KMS-11 (cell line): ENCODE results near the gene ADIPOQ.
"Not testable (repeated sequence)": the region's sequence is repeated elsewhere in the genome, so short reads cannot be mapped to it uniquely, and the experiment has no call there.

Source experiments
- H2AFZ ChIP-seq: fragments of 200-600 bp; sonication (generic); 2 replicates; pipeline ENCODE4 v1.6.1; 2016; ENCODE audit warnings: antibody characterized with exemption, mixed run types, low read depth
- H3K27ac ChIP-seq: fragments of 200-600 bp; sonication (generic); 2 replicates; pipeline ENCODE4 v1.6.1; 2016; ENCODE audit warnings: mild to moderate bottlenecking, mixed run types
- H3K27me3 ChIP-seq: fragments of 200-600 bp; sonication (generic); 2 replicates; pipeline ENCODE4 v1.6.1; 2017; ENCODE audit warnings: mild to moderate bottlenecking, low read depth, mixed run types, moderate library complexity; ENCODE audit not compliant: insufficient read depth
- H3K36me3 ChIP-seq: fragments of 200-600 bp; sonication (generic); 2 replicates; pipeline ENCODE4 v1.6.1; 2017; ENCODE audit warnings: mild to moderate bottlenecking, mixed run types; ENCODE audit not compliant: insufficient read depth
- H3K4me1 ChIP-seq: fragments of 200-600 bp; sonication (generic); 2 replicates; pipeline ENCODE4 v1.6.1; 2016; ENCODE audit warnings: mild to moderate bottlenecking, low read depth, mixed run types; ENCODE audit not compliant: poor library complexity, severe bottlenecking
- H3K4me2 ChIP-seq: fragments of 200-600 bp; sonication (generic); 2 replicates; pipeline ENCODE4 v1.7.0; 2016; ENCODE audit warnings: mild to moderate bottlenecking, mixed run types
- H3K4me3 ChIP-seq: fragments of 200-600 bp; sonication (generic); IDR thresholded peaks from 2 replicates; pipeline ENCODE4 v1.6.1; 2017; ENCODE audit warnings: low read depth, low read length, mixed read lengths; ENCODE audit not compliant: insufficient read depth
- H3K79me2 ChIP-seq: fragments of 200-600 bp; sonication (generic); 2 replicates; pipeline ENCODE4 v1.6.1; 2016; ENCODE audit warnings: low read depth, mixed run types; ENCODE audit not compliant: insufficient read depth
- H3K9ac ChIP-seq: fragments of 200-600 bp; sonication (generic); 2 replicates; pipeline ENCODE4 v1.6.1; 2016; ENCODE audit warnings: mild to moderate bottlenecking, mixed run types
- H4K20me1 ChIP-seq: fragments of 200-600 bp; sonication (generic); 2 replicates; pipeline ENCODE4 v1.6.1; 2016; ENCODE audit warnings: mild to moderate bottlenecking, mixed run types; ENCODE audit not compliant: insufficient read depth
- CTCF ChIP-seq: fragments of 200-600 bp; sonication (generic); conservative IDR thresholded peaks from 2 replicates; pipeline ENCODE4 v1.6.1; 2017; ENCODE audit warnings: low read depth, mild to moderate bottlenecking, antibody characterized with exemption, low read length, moderate library complexity, mixed read lengths

The ADIPOQ gene

GRCh38 chr3:186857743-186858142 is 15.2 kb downstream of the ADIPOQ start:
- H4K20me1 ChIP-seq = no peaks in the 10 kb centered on the region
- no peaks in the 10 kb centered on the region for H3K36me3 ChIP-seq
- no peak overlapping the region for H3K4me2 ChIP-seq
- no peaks in the 10 kb centered on the region for H3K27me3 ChIP-seq
- H3K4me1 ChIP-seq = no peaks in the 10 kb centered on the region
- no peak overlapping the region for H3K27ac ChIP-seq
- H3K79me2 ChIP-seq = no peaks in the 10 kb centered on the region
- H2AFZ ChIP-seq = no peak overlapping the region
- TF ChIP-seq CTCF = no peak
- H3K4me3 ChIP-seq = no peak overlapping the region
- H3K9ac ChIP-seq = no peak overlapping the region

- not testable (repeated sequence) for H4K20me1 ChIP-seq, H3K4me2 ChIP-seq, H3K4me1 ChIP-seq, H3K27me3 ChIP-seq, H2AFZ ChIP-seq, H3K79me2 ChIP-seq, H3K4me3 ChIP-seq, H3K36me3 ChIP-seq, H3K27ac ChIP-seq, H3K9ac ChIP-seq
Measured at GRCh38 chr3:186865215-186865853, 22.8 kb downstream of the ADIPOQ start.

DNA sequence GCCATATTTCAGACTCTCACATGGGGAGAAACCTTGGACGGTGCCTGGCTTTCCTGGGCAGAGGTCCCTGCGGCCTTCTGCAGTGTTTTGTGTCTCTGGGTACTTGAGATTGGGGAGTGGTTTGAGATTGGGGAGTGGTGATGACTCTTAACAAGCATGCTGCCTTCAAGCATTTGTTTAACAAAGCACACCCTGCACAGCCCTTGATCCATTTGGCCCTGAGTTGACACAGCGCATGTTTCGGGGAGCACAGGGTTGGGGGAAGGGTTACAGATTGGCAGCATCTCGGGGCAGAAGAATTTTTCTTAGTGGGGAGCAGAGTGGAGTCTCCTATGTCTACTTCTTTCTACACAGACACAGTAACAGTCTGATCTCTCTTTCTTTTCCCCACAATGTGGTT is 23.6 kb downstream of the ADIPOQ start:
- not testable (repeated sequence) for H3K36me3 ChIP-seq, H3K79me2 ChIP-seq

GRCh38 chr3:186869253-186870100 is 27.0 kb downstream of the ADIPOQ start:
- Histone ChIP-seq H3K4me3 (no peak overlapping the region), H3K79me2 (no peaks in the 10 kb centered on the region), H3K9ac (no peak overlapping the region), H3K36me3 (no peaks in the 10 kb centered on the region), H3K27me3 (no peaks in the 10 kb centered on the region), H3K27ac (no peak overlapping the region), H4K20me1 (no peaks in the 10 kb centered on the region; the same call in 1 of the 2 replicates), H3K4me1 (no peaks in the 10 kb centered on the region), H3K4me2 (no peak overlapping the region), H2AFZ (no peak overlapping the region)
- no peak for TF ChIP-seq CTCF

More for the DNA sequence above, 23.6 kb downstream of the ADIPOQ start:
- H3K4me2 ChIP-seq, H3K27me3 ChIP-seq, H3K4me3 ChIP-seq, H2AFZ ChIP-seq, H3K4me1 ChIP-seq, H3K27ac ChIP-seq, H3K9ac ChIP-seq, H4K20me1 ChIP-seq: not testable (repeated sequence)

DNA sequence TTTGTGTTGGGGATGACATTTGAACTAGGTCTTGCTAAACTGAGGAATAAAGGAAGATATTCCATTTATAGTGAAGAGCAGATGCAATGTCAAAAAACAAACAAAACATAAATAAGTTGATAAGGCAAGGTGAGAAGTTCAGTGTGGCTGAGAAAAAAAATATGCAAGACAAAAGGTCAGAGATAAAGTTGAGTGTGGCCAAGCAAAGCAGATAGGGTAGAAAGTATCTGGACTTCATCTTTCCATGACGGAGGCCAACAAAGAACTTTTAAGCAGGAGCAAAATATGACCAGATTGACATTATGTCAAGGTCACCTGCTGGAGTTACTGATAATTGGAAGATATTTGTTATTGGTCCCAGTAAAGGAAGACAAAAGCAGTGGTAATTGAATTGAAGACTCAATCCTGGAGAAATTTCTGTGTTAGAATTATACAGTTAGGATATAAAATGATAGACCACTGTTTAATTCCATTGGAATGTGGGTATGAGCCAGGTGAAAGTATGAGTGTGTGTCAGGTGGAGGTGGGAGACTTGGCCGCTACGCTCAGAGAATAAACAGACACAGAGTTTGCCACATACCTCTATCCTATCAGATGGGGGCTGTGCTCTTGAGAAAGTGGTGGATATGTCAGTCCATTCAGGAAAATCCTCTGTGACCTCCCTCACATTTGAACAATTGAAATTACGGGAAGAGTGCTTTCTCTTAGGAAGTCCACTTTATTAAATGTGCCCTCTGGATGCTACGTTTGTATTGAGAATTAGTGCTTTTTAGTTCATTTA is 28.1 kb downstream of the ADIPOQ start:
- Histone ChIP-seq H3K4me3 (no peak overlapping the region), H4K20me1 (no peaks in the 10 kb centered on the region; the same call in 1 of the 2 replicates), H3K4me1 (no peaks in the 10 kb centered on the region), H3K9ac (no peak overlapping the region), H3K27ac (no peak overlapping the region), H3K27me3 (no peaks in the 10 kb centered on the region), H2AFZ (no peak overlapping the region), H3K4me2 (no peak overlapping the region), H3K36me3 (no peaks in the 10 kb centered on the region), H3K79me2 (no peaks in the 10 kb centered on the region)
- no peak for TF ChIP-seq CTCF
